H9 (cell line): ENCODE results near the gene NEDD4L. TPM values are rescaled to one million over a fixed set of nuclear protein-coding genes. Genes with fewer than 3 reads are reported as not detected.

Source experiments
- DNase-seq: peaks from one replicate; pipeline ENCODE4 v3.0.0-alpha.2; 2017
- H2AFZ ChIP-seq: one replicate; pipeline ENCODE4 v1.6.1; 2013; ENCODE audit warnings: mild to moderate bottlenecking, low read length, control low read depth, moderate library complexity
- H2AK5ac ChIP-seq: 2 replicates; pipeline ENCODE4 v1.6.1; 2013; ENCODE audit warnings: low read length, control low read depth, mixed read lengths; ENCODE audit not compliant: insufficient read length
- H2BK120ac ChIP-seq: one replicate; pipeline ENCODE4 v1.6.1; 2013; ENCODE audit warnings: low read depth, mild to moderate bottlenecking, low read length, control low read depth, inconsistent platforms; ENCODE audit not compliant: poor library complexity, severe bottlenecking
- H2BK12ac ChIP-seq: 2 replicates; pipeline ENCODE4 v1.6.1; 2013; ENCODE audit warnings: low read length, control low read depth, mixed read lengths, low read depth; ENCODE audit not compliant: insufficient read length
- H2BK15ac ChIP-seq: 2 replicates; pipeline ENCODE4 v1.6.1; 2013; ENCODE audit warnings: low read depth, low read length, control low read depth
- H2BK20ac ChIP-seq: one replicate; pipeline ENCODE4 v1.6.1; 2013; ENCODE audit warnings: low read depth, mild to moderate bottlenecking, low read length, control low read depth, inconsistent platforms; ENCODE audit not compliant: poor library complexity, severe bottlenecking
- H2BK5ac ChIP-seq: 2 replicates; pipeline ENCODE4 v1.6.1; 2013; ENCODE audit warnings: low read length, control low read depth, mixed read lengths; ENCODE audit not compliant: insufficient read length
- H3K14ac ChIP-seq: 2 replicates; pipeline ENCODE4 v1.6.1; 2013; ENCODE audit warnings: low read length, control low read depth; ENCODE audit not compliant: insufficient read depth
- H3K18ac ChIP-seq: 2 replicates; pipeline ENCODE4 v1.6.1; 2013; ENCODE audit warnings: low read depth, mild to moderate bottlenecking, mixed read lengths, low read length, control low read depth; ENCODE audit not compliant: insufficient read length
- H3K23ac ChIP-seq: 2 replicates; pipeline ENCODE4 v1.6.1; 2013; ENCODE audit warnings: low read length, control low read depth, mixed read lengths, low read depth; ENCODE audit not compliant: insufficient read length
- H3K23me2 ChIP-seq: 2 replicates; pipeline ENCODE4 v1.6.1; 2013; ENCODE audit warnings: low read depth, mild to moderate bottlenecking, mixed read lengths, low read length, control low read depth; ENCODE audit not compliant: insufficient read length, poor library complexity, severe bottlenecking
- H3K27ac ChIP-seq: 2 replicates; pipeline ENCODE4 v1.5.1; 2013; ENCODE audit warnings: low read length, control low read depth, mixed read lengths, low read depth; ENCODE audit not compliant: insufficient read length
- H3K27me3 ChIP-seq: 2 replicates; pipeline ENCODE4 v1.6.1; 2013; ENCODE audit warnings: low read length, control low read depth, inconsistent platforms; ENCODE audit not compliant: insufficient read depth
- H3K4ac ChIP-seq: 2 replicates; pipeline ENCODE4 v1.6.1; 2013; ENCODE audit warnings: low read depth, mild to moderate bottlenecking, control low read depth, inconsistent platforms, low read length, moderate library complexity
- H3K4me1 ChIP-seq: 2 replicates; pipeline ENCODE4 v1.6.1; 2013; ENCODE audit warnings: low read length, control low read depth, inconsistent platforms; ENCODE audit not compliant: insufficient read depth
- H3K4me2 ChIP-seq: 2 replicates; pipeline ENCODE4 v1.6.1; 2013; ENCODE audit warnings: low read length, control low read depth, mixed read lengths; ENCODE audit not compliant: insufficient read length, insufficient read depth
- H3K56ac ChIP-seq: 2 replicates; pipeline ENCODE4 v1.6.1; 2013; ENCODE audit warnings: low read depth, mild to moderate bottlenecking, mixed read lengths, low read length, control low read depth; ENCODE audit not compliant: insufficient read length
- H3K79me1 ChIP-seq: 2 replicates; pipeline ENCODE4 v1.6.1; 2013; ENCODE audit warnings: low read depth, mild to moderate bottlenecking, moderate library complexity, low read length, control low read depth, inconsistent platforms; ENCODE audit not compliant: insufficient read depth, poor library complexity, severe bottlenecking
- H3K79me2 ChIP-seq: 2 replicates; pipeline ENCODE4 v1.6.1; 2013; ENCODE audit warnings: low read length, control low read depth, inconsistent platforms; ENCODE audit not compliant: insufficient read depth
- H3K9ac ChIP-seq: 2 replicates; pipeline ENCODE4 v1.6.1; 2013; ENCODE audit warnings: low read length, control low read depth, mixed read lengths; ENCODE audit not compliant: insufficient read length; ENCODE audit errors: extremely low read depth
- H3K9me3 ChIP-seq: one replicate; pipeline ENCODE4 v1.6.1; 2013; ENCODE audit warnings: low read depth, low read length, inconsistent platforms; ENCODE audit not compliant: control insufficient read depth
- H3T11ph ChIP-seq: one replicate; pipeline ENCODE4 v1.6.1; 2013; ENCODE audit warnings: mild to moderate bottlenecking, low read length, control low read depth, inconsistent platforms
- H4K20me1 ChIP-seq: one replicate; pipeline ENCODE4 v1.6.1; 2013; ENCODE audit not compliant: control insufficient read depth, insufficient read length, insufficient read depth
- H4K5ac ChIP-seq: 2 replicates; pipeline ENCODE4 v1.6.1; 2013; ENCODE audit warnings: low read depth, mild to moderate bottlenecking, mixed read lengths, low read length, control low read depth; ENCODE audit not compliant: insufficient read length
- H4K8ac ChIP-seq: replicated peaks from 2 replicates; pipeline ENCODE4 v1.6.1; 2013; ENCODE audit warnings: low read length, control low read depth, mixed read lengths, low read depth; ENCODE audit not compliant: insufficient read length
- H4K91ac ChIP-seq: 2 replicates; pipeline ENCODE4 v1.6.1; 2013; ENCODE audit warnings: low read depth, mild to moderate bottlenecking, moderate library complexity, mixed read lengths, low read length, control low read depth; ENCODE audit not compliant: insufficient read length
- H3K27ac Mint-ChIP-seq, 3 experiments: 2 replicates in 2 of 3; 3 replicates in 1 of 3; pipeline ENCODE4 v1.8.0; 2020 to 2021; ENCODE audit warnings: mixed read lengths in 3 of 3, mild to moderate bottlenecking in 1 of 3, moderate library complexity in 1 of 3
- H3K27me3 Mint-ChIP-seq: 2 replicates; pipeline ENCODE4 v1.8.0; 2021; ENCODE audit warnings: low read depth, mild to moderate bottlenecking, moderate library complexity, mixed read lengths
- H3K36me3 Mint-ChIP-seq, 3 experiments: 2 replicates in 2 of 3; 3 replicates in 1 of 3; pipeline ENCODE4 v1.8.0; 2020 to 2021; ENCODE audit warnings: low read depth in 3 of 3, mixed read lengths in 3 of 3; ENCODE audit not compliant: insufficient read depth in 1 of 3
- H3K4me1 Mint-ChIP-seq, 2 experiments: 2 replicates each; pipeline ENCODE4 v1.8.0; 2020; ENCODE audit warnings: mixed read lengths in 2 of 2
- H3K4me3 Mint-ChIP-seq, 2 experiments: 2 replicates in 1 of 2; 3 replicates in 1 of 2; pipeline ENCODE4 v1.8.0; 2020 to 2021; ENCODE audit warnings: mild to moderate bottlenecking in 2 of 2, mixed read lengths in 2 of 2, moderate library complexity in 1 of 2
- H3K9me3 Mint-ChIP-seq, 2 experiments: 2 replicates in 1 of 2; 3 replicates in 1 of 2; pipeline ENCODE4 v1.8.0; 2020; ENCODE audit warnings: mild to moderate bottlenecking in 2 of 2, mixed read lengths in 2 of 2, moderate library complexity in 1 of 2
- CTCF ChIP-seq: fragments of 200-600 bp; sonication (generic); conservative IDR thresholded peaks from 3 replicates; pipeline ENCODE4 v1.8.0; 2021; ENCODE audit warnings: antibody characterized with exemption, mild to moderate bottlenecking
- WGBS: extraction: QIAGEN DNeasy Blood & Tissue Kit; methylation state at CpG from one replicate; pipeline ENCODE4 v1.1.7; 2013; ENCODE audit warnings: missing lambda C conversion rate, low lambda C conversion rate, mixed read lengths; ENCODE audit not compliant: insufficient read length; ENCODE audit errors: extremely low coverage; 5-methylcytosine and 5-hydroxymethylcytosine counted together
- total RNA-seq: library from RNA; stranded (reverse); gene quantifications from 2 replicates; pipeline ENCODE4 v1.2.1, GENCODE V29; 2021

Gene NEDD4L
- total RNA-seq, 1 experiment from 2014 or later, result 76.3 TPM

GRCh38 chr18:58080451-58080850, 36.4 kb downstream of the NEDD4L start:
- Histone ChIP-seq H3K18ac (no peak overlapping the region), H4K5ac (no peak overlapping the region), H3K79me1 (peaks cover 3% of the 10 kb centered on the region), H3K4me1 (no peaks in the 10 kb centered on the region), H2BK5ac (no peak overlapping the region), H3K56ac (no peak overlapping the region), H3T11ph (no peak overlapping the region), H2BK120ac (no peak overlapping the region), H3K23ac (no peak overlapping the region), H4K91ac (no peak overlapping the region), H3K9me3 (no peaks in the 10 kb centered on the region), H2AK5ac (no peak overlapping the region), H3K79me2 (peaks cover 3% of the 10 kb centered on the region; the same call in 1 of the 2 replicates), H2BK15ac (no peak overlapping the region), H3K4me2 (no peak overlapping the region), H3K27ac (no peak overlapping the region), H3K14ac (no peak overlapping the region), H2BK20ac (no peak overlapping the region), H4K20me1 (no peaks in the 10 kb centered on the region), H2BK12ac (no peak overlapping the region), H3K4ac (no peak overlapping the region), H2AFZ (no peak overlapping the region), H3K27me3 (no peaks in the 10 kb centered on the region), H3K9ac (no peak overlapping the region), H3K23me2 (no peaks in the 10 kb centered on the region), H4K8ac (no peak overlapping the region)
- no CpG with 5 or more reads among the region's 3 CpGs for WGBS
- DNase-seq, result no peak
- Mint-ChIP-seq H3K27me3 (no peaks in the 10 kb centered on the region; the same call in 1 of the 2 replicates), H3K9me3 (peaks cover 0 to 3% of the 10 kb centered on the region in 2 experiments; a peak in 2 of 5 replicates), H3K36me3 (peaks cover 0 to 9% (median 8%) of the 10 kb centered on the region in 3 experiments; a peak in 5 of 7 replicates), H3K27ac (peak overlapping the region; percentile 3 to 21 (median 8); a peak in 4 of 7 replicates), H3K4me1 (peaks cover 26 to 31% of the 10 kb centered on the region in 2 experiments), H3K4me3 (no peak overlapping the region)
- no peak for TF ChIP-seq CTCF
